SK-N-SH (cell line): ENCODE measurements around the gene FSTL5. TPM values are rescaled to one million over a fixed set of nuclear protein-coding genes. Genes with fewer than 3 reads are reported as not detected.

Experiments
- CTCF ChIA-PET: fragments of 300-600, 350-600 bp; formaldehyde crosslinking; extraction: SDS; loops from one replicate; lab custom pipeline; 2021; lab: Yijun Ruan, JAX
- POLR2A ChIA-PET: fragments of 350-600 bp; sonication (Branson Sonifier 250); formaldehyde crosslinking; extraction: SDS; loops from one replicate; lab custom pipeline; 2020; ENCODE audit warnings: antibody characterized with exemption, inconsistent platforms; lab: Yijun Ruan, JAX
- DNase-seq: peaks from one replicate; pipeline ENCODE4 v3.0.0; 2012
- H2AFZ ChIP-seq: fragments of 200-600 bp; sonication (generic); 2 replicates; pipeline ENCODE4 v1.8.1; 2016; ENCODE audit warnings: antibody characterized with exemption, mild to moderate bottlenecking, low read depth
- H3F3A ChIP-seq: fragments of 200-600 bp; sonication (generic); replicated peaks from 2 replicates; pipeline ENCODE3; 2016; ENCODE audit warnings: antibody characterized with exemption, mild to moderate bottlenecking; ENCODE audit not compliant: insufficient read depth
- H3K27ac ChIP-seq, 2 experiments: fragments of 200-500 bp in 1 of 2; fragments of 200-600 bp in 1 of 2; sonication (Bioruptor generic) in 1 of 2; sonication (generic), shearing (Covaris generic) in 1 of 2; 2 replicates each; pipeline versions ENCODE4 v1.5.1 to v1.6.1; 2014 to 2016; ENCODE audit warnings: low read depth in 2 of 2, inconsistent platforms in 1 of 2, low read length in 1 of 2, mild to moderate bottlenecking in 1 of 2, mixed read lengths in 1 of 2
- H3K27me3 ChIP-seq: fragments of 200-600 bp; sonication (generic), shearing (Covaris generic); 2 replicates; pipeline ENCODE4 v1.6.1; 2016; ENCODE audit warnings: mixed run types; ENCODE audit not compliant: insufficient read depth
- H3K36me3 ChIP-seq, 2 experiments: fragments of 200-500 bp in 1 of 2; fragments of 200-600 bp in 1 of 2; sonication (Bioruptor generic) in 1 of 2; sonication (generic) in 1 of 2; replicated peaks in 1 of 2; 2 replicates each; pipeline versions ENCODE3 to v1.5.1; 2014 to 2016; ENCODE audit warnings: low read length in 1 of 2, mild to moderate bottlenecking in 1 of 2; ENCODE audit not compliant: insufficient read depth in 2 of 2, control insufficient read depth in 1 of 2
- H3K4me1 ChIP-seq, 2 experiments: fragments of 200-500 bp in 1 of 2; fragments of 200-600 bp in 1 of 2; sonication (Bioruptor generic) in 1 of 2; sonication (generic), shearing (Covaris generic) in 1 of 2; 2 replicates each; pipeline versions ENCODE4 v1.5.1 to v1.6.1; 2014 to 2016; ENCODE audit warnings: low read depth in 1 of 2, low read length in 1 of 2, mixed run types in 1 of 2; ENCODE audit not compliant: insufficient read depth in 2 of 2, control insufficient read depth in 1 of 2
- H3K4me2 ChIP-seq: fragments of 200-600 bp; sonication (generic), shearing (Covaris generic); 2 replicates; pipeline ENCODE4 v1.6.1; 2017; ENCODE audit warnings: mixed run types
- H3K4me3 ChIP-seq, 2 experiments: fragments of 200-500 bp in 1 of 2; fragments of 200-600 bp in 1 of 2; sonication (Bioruptor generic) in 1 of 2; sonication (generic), shearing (Covaris generic) in 1 of 2; 2 replicates each; pipeline versions ENCODE4 v1.5.1 to v1.8.1; 2014 to 2016; ENCODE audit warnings: low read depth in 2 of 2, inconsistent platforms in 1 of 2, low read length in 1 of 2, mild to moderate bottlenecking in 1 of 2, mixed read lengths in 1 of 2, moderate library complexity in 1 of 2
- H3K79me2 ChIP-seq: fragments of 200-600 bp; sonication (generic); 2 replicates; pipeline ENCODE4 v1.8.1; 2017; ENCODE audit warnings: mild to moderate bottlenecking; ENCODE audit not compliant: insufficient read depth
- H3K9ac ChIP-seq: fragments of 200-600 bp; sonication (generic); 2 replicates; pipeline ENCODE4 v1.6.1; 2017; ENCODE audit warnings: mixed run types
- H3K9me2 ChIP-seq: fragments of 200-600 bp; sonication (generic); 2 replicates; pipeline ENCODE4 v1.6.1; 2017; ENCODE audit warnings: mixed run types
- H3K9me3 ChIP-seq: fragments of 200-600 bp; sonication (generic); 2 replicates; pipeline ENCODE4 v1.6.1; 2017; ENCODE audit warnings: mixed run types, mild to moderate bottlenecking, moderate library complexity
- H4K20me1 ChIP-seq: fragments of 200-600 bp; sonication (generic); 2 replicates; pipeline ENCODE4 v1.6.1; 2017; ENCODE audit warnings: mild to moderate bottlenecking, mixed run types; ENCODE audit not compliant: insufficient read depth
- ELF1 ChIP-seq: IDR thresholded peaks from 2 replicates; pipeline ENCODE4 v1.4.0; 2012
- FOSL2 ChIP-seq: IDR thresholded peaks from 2 replicates; pipeline ENCODE4 v1.4.0; 2012; ENCODE audit warnings: low read depth, mild to moderate bottlenecking, moderate library complexity, borderline replicate concordance
- FOXJ3 ChIP-seq: sonication (generic); formaldehyde crosslinking; IDR thresholded peaks from 2 replicates; pipeline ENCODE4 v1.5.1; 2020; ENCODE audit warnings: mild to moderate bottlenecking, missing genetic modification reagents
- JUND ChIP-seq: IDR thresholded peaks from 2 replicates; pipeline ENCODE4 v1.4.0; 2012
- RAD21 ChIP-seq: IDR thresholded peaks from 2 replicates; pipeline ENCODE4 v1.6.1; 2012; ENCODE audit warnings: mild to moderate bottlenecking, low read length
- RXRA ChIP-seq: IDR thresholded peaks from 2 replicates; pipeline ENCODE4 v1.4.0; 2012; ENCODE audit warnings: low read depth, mild to moderate bottlenecking, borderline replicate concordance
- SIN3A ChIP-seq: IDR thresholded peaks from 2 replicates; pipeline ENCODE4 v1.6.1; 2012; ENCODE audit warnings: low read depth, mild to moderate bottlenecking, low read length, moderate library complexity, borderline replicate concordance
- TAF1 ChIP-seq: IDR thresholded peaks from 2 replicates; pipeline ENCODE4 v1.6.1; 2012; ENCODE audit warnings: low read depth, mild to moderate bottlenecking, low read length, moderate library complexity, borderline replicate concordance
- WGBS: methylation state at CpG from one replicate; pipeline ENCODE4 v1.1.6; 2017; ENCODE audit warnings: low lambda C conversion rate; 5-methylcytosine and 5-hydroxymethylcytosine counted together
- polyA plus RNA-seq, 3 experiments: library from polyadenylated mRNA; depleted of rRNA; stranded (reverse); fragments of >200 nt; gene quantifications; 2 replicates each; pipeline ENCODE4 v1.2.3, GENCODE V29; 2012
- TF ChIP-seq, protein P1 (sequence below): IDR thresholded peaks from 2 replicates; pipeline ENCODE4 v1.6.1; 2012; ENCODE audit warnings: mild to moderate bottlenecking, low read depth, low read length, moderate library complexity
- TF ChIP-seq, protein P2 (sequence below): fragments of 150-350 bp; IDR thresholded peaks from 2 replicates; pipeline ENCODE4 v1.6.1; 2016; ENCODE audit warnings: mild to moderate bottlenecking, low read depth, low read length
- TF ChIP-seq, protein P3 (sequence below): IDR thresholded peaks from 2 replicates; pipeline ENCODE4 v1.4.0; 2012; ENCODE audit warnings: low read depth, borderline replicate concordance
- TF ChIP-seq, protein P4 (sequence below): IDR thresholded peaks from 2 replicates; pipeline ENCODE4; 2012
- TF ChIP-seq, protein P5 (sequence below): IDR thresholded peaks from 2 replicates; pipeline ENCODE4 v1.4.0; 2012; ENCODE audit warnings: low read depth, borderline replicate concordance

The FSTL5 gene
- polyA plus RNA-seq, 1 of the 3 experiments (the other 2 are of a cell fraction): 0.07 TPM

DNA sequence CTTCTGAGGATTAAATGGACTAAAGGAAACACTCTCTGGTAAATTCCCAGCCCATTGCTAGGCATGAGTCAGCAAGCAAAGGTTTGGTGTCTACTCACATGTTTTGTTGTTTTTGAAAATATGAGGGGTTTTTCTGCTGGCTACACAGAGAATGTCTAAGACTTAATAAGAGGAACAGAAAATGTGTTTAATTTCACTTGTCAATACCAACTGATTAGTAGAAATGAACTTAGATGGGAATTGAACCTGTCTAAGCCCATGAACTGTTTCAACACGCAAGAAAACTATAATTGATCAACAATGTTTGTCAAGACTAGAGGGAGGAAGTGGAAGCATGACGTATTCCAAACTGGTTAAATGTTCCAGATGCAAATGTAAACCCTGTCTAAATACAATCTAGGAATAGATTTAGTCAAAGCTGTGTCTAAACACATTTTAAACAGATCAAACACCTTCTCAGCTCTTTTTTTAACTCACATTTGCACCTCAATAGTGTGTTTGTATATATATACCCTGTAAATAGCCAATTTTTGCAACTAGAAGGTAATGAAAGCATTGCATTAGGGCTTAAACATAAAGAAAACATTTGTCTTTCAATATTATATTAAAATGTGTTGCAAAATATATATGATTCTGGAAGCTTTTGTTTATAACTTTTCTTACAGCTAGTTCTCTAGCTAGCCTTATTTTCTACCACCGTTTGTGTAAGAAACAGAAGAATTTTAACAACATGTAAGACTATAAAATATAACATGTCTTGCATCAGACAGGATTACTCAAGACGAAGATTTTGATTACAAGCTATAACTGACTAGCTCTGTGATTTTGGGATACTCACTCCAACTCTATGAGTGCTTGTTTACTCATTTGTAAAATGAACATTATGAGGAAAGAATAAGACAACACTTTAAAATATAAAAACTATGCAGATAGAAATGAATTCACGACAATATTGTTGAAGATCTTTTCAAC lies 607.8 kb downstream of the FSTL5 start (continued):
- TF ChIP-seq JUND: peak; percentile 18; the same call in 1 of the 2 replicates
- no peak for TF ChIP-seq ELF1
- peak; percentile 45; the same call in 1 of the 2 replicates for TF ChIP-seq FOSL2
- no peak for TF ChIP-seq TAF1
- TF ChIP-seq, protein P1, sequence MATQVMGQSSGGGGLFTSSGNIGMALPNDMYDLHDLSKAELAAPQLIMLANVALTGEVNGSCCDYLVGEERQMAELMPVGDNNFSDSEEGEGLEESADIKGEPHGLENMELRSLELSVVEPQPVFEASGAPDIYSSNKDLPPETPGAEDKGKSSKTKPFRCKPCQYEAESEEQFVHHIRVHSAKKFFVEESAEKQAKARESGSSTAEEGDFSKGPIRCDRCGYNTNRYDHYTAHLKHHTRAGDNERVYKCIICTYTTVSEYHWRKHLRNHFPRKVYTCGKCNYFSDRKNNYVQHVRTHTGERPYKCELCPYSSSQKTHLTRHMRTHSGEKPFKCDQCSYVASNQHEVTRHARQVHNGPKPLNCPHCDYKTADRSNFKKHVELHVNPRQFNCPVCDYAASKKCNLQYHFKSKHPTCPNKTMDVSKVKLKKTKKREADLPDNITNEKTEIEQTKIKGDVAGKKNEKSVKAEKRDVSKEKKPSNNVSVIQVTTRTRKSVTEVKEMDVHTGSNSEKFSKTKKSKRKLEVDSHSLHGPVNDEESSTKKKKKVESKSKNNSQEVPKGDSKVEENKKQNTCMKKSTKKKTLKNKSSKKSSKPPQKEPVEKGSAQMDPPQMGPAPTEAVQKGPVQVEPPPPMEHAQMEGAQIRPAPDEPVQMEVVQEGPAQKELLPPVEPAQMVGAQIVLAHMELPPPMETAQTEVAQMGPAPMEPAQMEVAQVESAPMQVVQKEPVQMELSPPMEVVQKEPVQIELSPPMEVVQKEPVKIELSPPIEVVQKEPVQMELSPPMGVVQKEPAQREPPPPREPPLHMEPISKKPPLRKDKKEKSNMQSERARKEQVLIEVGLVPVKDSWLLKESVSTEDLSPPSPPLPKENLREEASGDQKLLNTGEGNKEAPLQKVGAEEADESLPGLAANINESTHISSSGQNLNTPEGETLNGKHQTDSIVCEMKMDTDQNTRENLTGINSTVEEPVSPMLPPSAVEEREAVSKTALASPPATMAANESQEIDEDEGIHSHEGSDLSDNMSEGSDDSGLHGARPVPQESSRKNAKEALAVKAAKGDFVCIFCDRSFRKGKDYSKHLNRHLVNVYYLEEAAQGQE: no peak
- TF ChIP-seq, all 33 proteins: peak for 2

DNA sequence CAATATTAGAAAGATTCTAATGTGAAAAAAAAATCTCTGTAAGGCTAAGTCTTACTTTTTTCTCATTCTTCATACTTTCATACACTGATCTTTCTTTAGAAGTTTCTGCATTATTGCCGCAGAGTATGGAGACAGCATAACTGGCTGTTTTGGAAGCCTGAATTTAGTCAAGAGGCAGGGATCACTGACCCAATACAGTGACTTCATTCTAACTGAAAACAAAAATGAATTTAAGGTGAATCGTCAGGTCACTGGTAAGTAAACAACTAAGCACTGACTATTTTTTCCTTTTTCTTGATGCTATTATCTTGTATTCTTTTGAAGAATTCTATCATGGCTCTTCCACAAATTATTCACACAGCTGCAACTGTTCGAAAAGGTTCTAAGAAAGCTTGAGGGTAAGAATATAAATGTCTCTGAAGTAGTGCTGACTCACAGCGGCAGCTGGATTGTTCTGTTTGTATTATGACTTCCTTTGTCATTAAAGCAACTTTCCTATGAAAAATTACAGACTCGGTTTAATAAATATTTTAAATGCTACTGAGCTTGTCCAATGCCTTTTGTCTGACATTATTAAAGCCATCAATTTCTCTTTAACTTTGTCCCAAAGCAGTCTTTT lies 609.3 kb downstream of the FSTL5 start:
- H3K27ac ChIP-seq: peak overlapping the region in 1 of 2 experiments; percentile 15; a peak in 1 of 4 replicates
- CTCF ChIA-PET: no interaction called here
- no peak overlapping the region for H3K9ac ChIP-seq

More for the DNA sequence above, 609.3 kb downstream of the FSTL5 start:
- no peaks in the 10 kb centered on the region for H3K9me2 ChIP-seq
- no peaks in the 10 kb centered on the region for H3K27me3 ChIP-seq
- H3K4me1 ChIP-seq: peaks cover 0 to 22% of the 10 kb centered on the region in 2 experiments; a peak in 1 of 4 replicates
- H3K79me2 ChIP-seq: no peaks in the 10 kb centered on the region
- WGBS: 67% methylated on average over 5 of the region's 5 CpGs
- TF ChIP-seq, protein P2, sequence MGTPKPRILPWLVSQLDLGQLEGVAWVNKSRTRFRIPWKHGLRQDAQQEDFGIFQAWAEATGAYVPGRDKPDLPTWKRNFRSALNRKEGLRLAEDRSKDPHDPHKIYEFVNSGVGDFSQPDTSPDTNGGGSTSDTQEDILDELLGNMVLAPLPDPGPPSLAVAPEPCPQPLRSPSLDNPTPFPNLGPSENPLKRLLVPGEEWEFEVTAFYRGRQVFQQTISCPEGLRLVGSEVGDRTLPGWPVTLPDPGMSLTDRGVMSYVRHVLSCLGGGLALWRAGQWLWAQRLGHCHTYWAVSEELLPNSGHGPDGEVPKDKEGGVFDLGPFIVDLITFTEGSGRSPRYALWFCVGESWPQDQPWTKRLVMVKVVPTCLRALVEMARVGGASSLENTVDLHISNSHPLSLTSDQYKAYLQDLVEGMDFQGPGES: no peak
- TF ChIP-seq JUND: no peak
- no peak for TF ChIP-seq SIN3A
- TF ChIP-seq FOXJ3 (CRISPR knock-in tag): no peak
- TF ChIP-seq FOSL2: no peak
- TF ChIP-seq, protein P3, sequence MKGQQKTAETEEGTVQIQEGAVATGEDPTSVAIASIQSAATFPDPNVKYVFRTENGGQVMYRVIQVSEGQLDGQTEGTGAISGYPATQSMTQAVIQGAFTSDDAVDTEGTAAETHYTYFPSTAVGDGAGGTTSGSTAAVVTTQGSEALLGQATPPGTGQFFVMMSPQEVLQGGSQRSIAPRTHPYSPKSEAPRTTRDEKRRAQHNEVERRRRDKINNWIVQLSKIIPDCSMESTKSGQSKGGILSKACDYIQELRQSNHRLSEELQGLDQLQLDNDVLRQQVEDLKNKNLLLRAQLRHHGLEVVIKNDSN: no peak
- TF ChIP-seq, protein P4, sequence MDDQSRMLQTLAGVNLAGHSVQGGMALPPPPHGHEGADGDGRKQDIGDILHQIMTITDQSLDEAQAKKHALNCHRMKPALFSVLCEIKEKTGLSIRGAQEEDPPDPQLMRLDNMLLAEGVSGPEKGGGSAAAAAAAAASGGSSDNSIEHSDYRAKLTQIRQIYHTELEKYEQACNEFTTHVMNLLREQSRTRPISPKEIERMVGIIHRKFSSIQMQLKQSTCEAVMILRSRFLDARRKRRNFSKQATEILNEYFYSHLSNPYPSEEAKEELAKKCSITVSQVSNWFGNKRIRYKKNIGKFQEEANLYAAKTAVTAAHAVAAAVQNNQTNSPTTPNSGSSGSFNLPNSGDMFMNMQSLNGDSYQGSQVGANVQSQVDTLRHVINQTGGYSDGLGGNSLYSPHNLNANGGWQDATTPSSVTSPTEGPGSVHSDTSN: no peak
- TF ChIP-seq TAF1: no peak
- no peak for TF ChIP-seq RAD21
- TF ChIP-seq, protein P5, sequence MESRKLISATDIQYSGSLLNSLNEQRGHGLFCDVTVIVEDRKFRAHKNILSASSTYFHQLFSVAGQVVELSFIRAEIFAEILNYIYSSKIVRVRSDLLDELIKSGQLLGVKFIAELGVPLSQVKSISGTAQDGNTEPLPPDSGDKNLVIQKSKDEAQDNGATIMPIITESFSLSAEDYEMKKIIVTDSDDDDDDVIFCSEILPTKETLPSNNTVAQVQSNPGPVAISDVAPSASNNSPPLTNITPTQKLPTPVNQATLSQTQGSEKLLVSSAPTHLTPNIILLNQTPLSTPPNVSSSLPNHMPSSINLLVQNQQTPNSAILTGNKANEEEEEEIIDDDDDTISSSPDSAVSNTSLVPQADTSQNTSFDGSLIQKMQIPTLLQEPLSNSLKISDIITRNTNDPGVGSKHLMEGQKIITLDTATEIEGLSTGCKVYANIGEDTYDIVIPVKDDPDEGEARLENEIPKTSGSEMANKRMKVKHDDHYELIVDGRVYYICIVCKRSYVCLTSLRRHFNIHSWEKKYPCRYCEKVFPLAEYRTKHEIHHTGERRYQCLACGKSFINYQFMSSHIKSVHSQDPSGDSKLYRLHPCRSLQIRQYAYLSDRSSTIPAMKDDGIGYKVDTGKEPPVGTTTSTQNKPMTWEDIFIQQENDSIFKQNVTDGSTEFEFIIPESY: no peak
- no peak for TF ChIP-seq RXRA
- TF ChIP-seq, all 33 proteins: peak for 0
- Histone ChIP-seq H3K36me3 (no peaks in the 10 kb centered on the region), H3F3A (no peaks in the 10 kb centered on the region), H4K20me1 (no peaks in the 10 kb centered on the region), H3K9me3 (no peaks in the 10 kb centered on the region), H2AFZ (peak overlapping the region; percentile 62; the same call in 1 of the 2 replicates), H3K4me2 (peak overlapping the region; percentile 17; the same call in 1 of the 2 replicates), H3K4me3 (no peak overlapping the region)
- no peak for DNase-seq
- POLR2A ChIA-PET: no interaction called here
